HCT116 (cell line): ENCODE data around the gene ZNF512.

ENCODE experiments used
- CTCF ChIP-seq, 3 experiments: fragments of 200-600 bp in 1 of 3; sonication (generic) in 1 of 3; IDR thresholded peaks in 2 of 3; conservative IDR thresholded peaks in 1 of 3; 2 replicates each; pipeline ENCODE4 v1.5.1; 2012 to 2017; ENCODE audit warnings: low read depth in 2 of 3, low read length in 2 of 3, antibody characterized with exemption in 1 of 3, borderline replicate concordance in 1 of 3, control low read depth in 1 of 3, mild to moderate bottlenecking in 1 of 3, mixed read lengths in 1 of 3, mixed run types in 1 of 3, moderate library complexity in 1 of 3; ENCODE audit not compliant: insufficient read depth in 1 of 3
- JUND ChIP-seq: IDR thresholded peaks from 2 replicates; pipeline ENCODE4 v1.6.1; 2012
- POLR2AphosphoS5 ChIP-seq: IDR thresholded peaks from 2 replicates; pipeline ENCODE4 v1.6.1; 2011; ENCODE audit warnings: mild to moderate bottlenecking, low read depth, low read length, moderate library complexity
- SP1 ChIP-seq: IDR thresholded peaks from 2 replicates; pipeline ENCODE4 v1.6.1; 2012; ENCODE audit warnings: low read depth
- ZBTB33 ChIP-seq: IDR thresholded peaks from 2 replicates; pipeline ENCODE4 v1.6.1; 2011; ENCODE audit warnings: mild to moderate bottlenecking, low read length, moderate library complexity; ENCODE audit not compliant: insufficient replicate concordance; ENCODE audit errors: extremely low read depth
- TF ChIP-seq, protein P1 (sequence below): IDR thresholded peaks from 2 replicates; pipeline ENCODE4 v1.6.1; 2012; ENCODE audit warnings: low read depth

DNA sequence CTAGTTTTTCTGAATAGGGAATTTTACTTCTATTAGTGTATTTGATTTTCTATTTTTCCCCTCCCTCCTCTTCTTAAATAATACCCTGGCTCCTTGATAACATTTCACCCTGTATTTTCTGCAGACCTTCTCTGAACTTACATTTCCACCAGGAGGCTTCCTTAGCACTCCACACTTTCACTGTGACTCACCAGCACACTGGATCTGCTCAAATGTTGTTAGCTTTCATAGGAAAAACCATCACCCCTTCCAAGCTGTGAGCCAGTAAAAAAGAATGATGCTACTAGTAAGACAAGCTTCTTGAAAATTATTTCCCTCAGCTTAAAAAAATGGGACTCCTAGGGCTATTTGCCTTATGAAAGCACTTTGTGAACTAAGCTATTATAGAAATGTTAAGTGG lies 64.4 kb downstream of the ZNF512 start:
- TF ChIP-seq CTCF (IDR thresholded peaks at IDR 0.05 in 2 of 3, conservative IDR thresholded peaks at IDR 0.05 in 1 of 3; ENCODE audit: borderline replicate concordance in 1 of 3, insufficient read depth in 1 of 3, low read depth in 2 of 3, low read length in 2 of 3) (no peak), SP1 (no peak), POLR2AphosphoS5 (no peak), ZBTB33 (no peak), JUND (no peak)
- TF ChIP-seq, protein P1, sequence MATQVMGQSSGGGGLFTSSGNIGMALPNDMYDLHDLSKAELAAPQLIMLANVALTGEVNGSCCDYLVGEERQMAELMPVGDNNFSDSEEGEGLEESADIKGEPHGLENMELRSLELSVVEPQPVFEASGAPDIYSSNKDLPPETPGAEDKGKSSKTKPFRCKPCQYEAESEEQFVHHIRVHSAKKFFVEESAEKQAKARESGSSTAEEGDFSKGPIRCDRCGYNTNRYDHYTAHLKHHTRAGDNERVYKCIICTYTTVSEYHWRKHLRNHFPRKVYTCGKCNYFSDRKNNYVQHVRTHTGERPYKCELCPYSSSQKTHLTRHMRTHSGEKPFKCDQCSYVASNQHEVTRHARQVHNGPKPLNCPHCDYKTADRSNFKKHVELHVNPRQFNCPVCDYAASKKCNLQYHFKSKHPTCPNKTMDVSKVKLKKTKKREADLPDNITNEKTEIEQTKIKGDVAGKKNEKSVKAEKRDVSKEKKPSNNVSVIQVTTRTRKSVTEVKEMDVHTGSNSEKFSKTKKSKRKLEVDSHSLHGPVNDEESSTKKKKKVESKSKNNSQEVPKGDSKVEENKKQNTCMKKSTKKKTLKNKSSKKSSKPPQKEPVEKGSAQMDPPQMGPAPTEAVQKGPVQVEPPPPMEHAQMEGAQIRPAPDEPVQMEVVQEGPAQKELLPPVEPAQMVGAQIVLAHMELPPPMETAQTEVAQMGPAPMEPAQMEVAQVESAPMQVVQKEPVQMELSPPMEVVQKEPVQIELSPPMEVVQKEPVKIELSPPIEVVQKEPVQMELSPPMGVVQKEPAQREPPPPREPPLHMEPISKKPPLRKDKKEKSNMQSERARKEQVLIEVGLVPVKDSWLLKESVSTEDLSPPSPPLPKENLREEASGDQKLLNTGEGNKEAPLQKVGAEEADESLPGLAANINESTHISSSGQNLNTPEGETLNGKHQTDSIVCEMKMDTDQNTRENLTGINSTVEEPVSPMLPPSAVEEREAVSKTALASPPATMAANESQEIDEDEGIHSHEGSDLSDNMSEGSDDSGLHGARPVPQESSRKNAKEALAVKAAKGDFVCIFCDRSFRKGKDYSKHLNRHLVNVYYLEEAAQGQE: no peak
